HG02798 (cell line): ENCODE results near the gene RPL37A.
A peak's percentile ranks its signal among the peaks of the same experiment; 100 is the strongest.

ENCODE experiments used
- ATAC-seq: cut with Tn5 transposase; IDR thresholded peaks from one replicate; pipeline ENCODE4 v1.9.1; 2021; ENCODE audit warnings: mild to moderate bottlenecking; ENCODE audit not compliant: unreplicated experiment, poor library complexity

RPL37A gene

DNA sequence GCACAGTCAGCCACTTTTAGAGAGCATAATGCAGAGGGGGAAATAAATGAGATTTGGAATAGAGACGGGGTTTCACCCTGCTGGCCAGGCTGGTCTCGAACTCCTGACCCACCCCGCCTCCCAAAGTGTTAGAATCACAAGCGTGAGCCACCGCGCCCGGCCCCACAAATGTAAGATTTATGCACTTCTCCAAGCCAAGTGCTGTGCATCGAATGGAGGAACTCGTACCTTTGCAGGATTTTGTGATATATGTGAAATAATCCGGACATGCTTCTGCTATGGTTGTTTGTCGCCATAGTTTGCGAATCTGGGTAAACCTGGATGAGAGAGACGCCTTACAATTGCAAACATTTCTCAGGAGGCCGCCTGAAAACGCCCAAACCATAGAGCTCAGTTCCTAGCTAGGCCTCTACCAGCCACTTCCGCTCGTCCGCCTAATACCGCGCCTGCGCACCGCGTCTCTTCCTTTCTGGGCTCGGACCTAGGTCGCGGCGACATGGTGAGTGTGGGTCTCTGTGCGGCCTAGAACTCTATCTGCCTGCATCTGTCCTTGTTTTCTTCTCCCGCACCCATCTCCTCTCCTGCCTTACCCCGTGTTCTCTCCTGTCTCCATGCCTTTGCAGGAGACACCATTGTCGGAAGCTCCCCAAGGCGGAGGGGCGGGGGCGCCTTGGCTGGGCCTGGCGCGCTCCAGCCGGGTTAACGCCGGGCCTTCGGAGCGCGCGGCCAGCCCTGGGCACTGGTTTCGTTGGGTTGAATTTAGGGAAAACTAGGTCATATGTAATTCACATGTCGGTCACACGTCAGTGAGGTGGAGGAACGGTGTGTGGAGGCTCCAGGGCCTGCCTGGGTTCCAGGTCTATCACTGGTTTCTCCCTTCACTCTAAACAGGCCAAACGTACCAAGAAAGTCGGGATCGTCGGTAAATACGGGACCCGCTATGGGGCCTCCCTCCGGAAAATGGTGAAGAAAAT, at the start of gene RPL37A:
RPL37A (plus strand) TSS at position 466 of the 974 bp plus-strand sequence; CDS start at position 497, 31 bp downstream.
- peak; percentile 92 for ATAC-seq

GRCh38 chr2:216450346-216450745, 48.3 kb upstream of the RPL37A start:
- no peak for ATAC-seq

DNA sequence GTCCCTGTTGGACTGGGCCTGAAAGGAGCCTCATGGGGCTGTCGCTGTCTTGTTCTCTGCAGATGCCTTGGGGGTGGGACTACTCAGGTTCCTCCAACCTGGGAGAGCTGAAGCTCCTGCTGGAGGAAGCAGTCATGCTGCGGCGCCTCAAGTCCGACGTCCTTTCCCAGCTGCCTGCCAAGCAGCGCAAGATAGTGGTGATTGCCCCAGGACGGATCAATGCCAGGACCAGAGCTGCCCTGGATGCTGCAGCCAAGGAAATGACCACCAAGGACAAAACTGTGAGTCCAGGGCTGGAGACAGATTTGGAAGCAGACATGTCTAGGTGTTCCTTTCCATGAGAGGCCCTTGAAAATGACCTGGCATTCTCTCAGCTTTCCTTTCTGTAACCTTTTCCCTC, 47.9 kb upstream of the RPL37A start:
- no peak for ATAC-seq

DNA sequence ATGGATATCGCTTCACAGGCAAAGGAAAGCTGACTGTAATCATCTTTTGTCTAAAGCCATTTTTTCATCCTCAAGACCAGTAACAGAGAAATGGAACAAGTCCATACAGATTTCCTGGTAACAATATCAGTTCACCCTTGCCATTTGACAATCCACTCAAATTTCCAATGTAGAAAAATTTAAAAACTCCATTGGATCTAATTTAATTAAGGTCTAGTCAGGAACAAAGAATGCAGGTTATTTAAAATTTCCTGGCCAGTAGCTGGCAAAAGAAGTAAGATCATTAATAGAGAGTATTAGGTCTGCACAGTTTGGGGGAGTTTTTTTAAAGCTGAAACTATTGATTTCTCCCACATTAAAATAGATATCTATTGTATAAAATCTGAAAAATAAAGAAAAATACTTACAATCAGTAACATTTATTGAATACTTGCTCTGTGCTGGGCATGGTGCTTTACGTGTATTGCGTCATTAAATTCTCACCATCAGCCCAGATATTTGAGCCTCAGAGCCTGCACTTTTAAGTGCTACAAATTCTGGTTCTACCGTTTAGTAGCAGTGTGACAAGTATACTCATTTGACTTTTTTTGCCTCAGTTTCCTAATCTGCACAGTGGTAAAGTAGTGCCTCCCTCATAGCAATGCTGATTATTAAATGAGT, 44.6 kb upstream of the RPL37A start:
- no peak for ATAC-seq

GRCh38 chr2:216463148-216463547, 35.5 kb upstream of the RPL37A start:
- no peak for ATAC-seq

- ATAC-seq = no peak
These were observed 34.4 kb upstream of the RPL37A start for GRCh38 chr2:216464104-216464720.

- no peak for ATAC-seq
These were observed 33.0 kb upstream of the RPL37A start for GRCh38 chr2:216465579-216466195.

- ATAC-seq = no peak
These were observed 30.8 kb upstream of the RPL37A start for GRCh38 chr2:216467845-216468244.

- no peak for ATAC-seq
These were observed 29.0 kb upstream of the RPL37A start for GRCh38 chr2:216469661-216470060.

DNA sequence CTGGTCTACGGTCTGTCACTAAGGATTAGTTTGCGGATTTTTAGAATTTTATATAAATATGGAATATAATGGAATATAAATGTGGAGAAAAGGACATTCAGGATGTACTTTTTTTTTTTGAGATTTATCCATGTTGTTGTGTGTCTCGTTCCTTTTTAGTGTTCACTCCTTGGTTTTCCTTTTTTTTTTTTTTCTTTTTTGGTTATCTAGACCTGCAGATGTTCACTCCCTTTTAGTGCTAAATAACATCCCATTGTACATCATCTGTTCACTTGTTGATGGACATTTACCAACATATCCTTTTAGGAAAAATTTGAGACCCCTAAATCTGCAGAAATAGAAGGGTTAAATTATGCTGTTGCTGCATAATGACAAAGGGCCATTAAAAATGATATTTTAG, 25.5 kb upstream of the RPL37A start:
- no peak for ATAC-seq

GRCh38 chr2:216474925-216475670, 23.5 kb upstream of the RPL37A start:
- ATAC-seq = no peak

DNA sequence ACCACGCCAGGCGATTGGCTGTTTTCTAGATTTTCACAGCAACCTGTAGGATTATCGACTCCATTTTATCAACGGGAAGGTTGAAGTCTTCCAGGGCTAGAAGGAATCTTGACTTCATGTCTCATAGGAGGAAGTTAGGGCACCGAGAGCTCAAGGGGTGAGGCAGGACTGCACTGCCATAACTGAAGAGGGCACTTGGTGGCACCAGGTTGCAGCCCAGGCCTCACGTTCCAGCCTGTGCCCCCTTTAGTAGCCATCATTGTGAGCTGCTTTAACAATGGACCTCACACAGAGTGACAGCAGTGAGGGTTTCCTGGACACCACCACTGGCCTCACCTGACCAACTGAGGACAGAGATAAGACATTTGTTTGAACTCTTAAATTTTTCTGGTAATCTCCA, 22.9 kb upstream of the RPL37A start:
- ATAC-seq = no peak

DNA sequence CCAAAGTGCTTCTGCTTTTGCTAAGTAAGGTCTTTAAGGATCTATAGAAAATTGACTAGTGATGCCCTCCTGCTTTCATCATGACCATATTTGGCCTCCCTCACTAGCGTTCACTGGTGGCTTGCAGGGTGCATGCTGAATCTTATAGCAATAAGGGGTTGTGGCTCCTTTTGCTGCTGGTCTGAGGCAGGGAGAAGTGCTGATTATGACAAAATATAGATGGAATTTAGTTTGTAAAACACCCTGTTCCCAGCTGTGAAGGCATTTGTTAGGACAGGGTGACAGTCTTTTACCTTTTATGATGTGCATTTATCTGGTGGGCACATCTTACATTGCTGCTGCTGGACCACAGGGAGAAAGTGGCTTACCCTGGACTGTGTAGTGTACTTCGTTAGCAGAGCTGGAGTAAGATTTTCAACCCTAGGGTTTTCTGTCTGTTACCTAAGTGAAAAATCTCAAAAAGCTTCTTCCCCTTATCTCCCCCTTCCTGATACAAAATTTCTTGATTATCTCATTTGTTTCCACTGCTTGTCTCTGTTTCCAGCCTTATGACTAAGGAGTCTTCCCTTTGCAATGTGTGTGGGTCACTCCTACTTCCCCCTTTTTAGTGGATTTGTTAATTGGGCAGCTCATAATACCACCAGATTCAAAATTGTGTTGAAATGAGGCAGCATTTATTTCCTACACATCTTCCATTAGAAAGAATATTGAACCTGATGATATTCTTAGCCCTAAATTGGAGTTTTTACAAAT, 21.2 kb upstream of the RPL37A start:
- no peak for ATAC-seq

DNA sequence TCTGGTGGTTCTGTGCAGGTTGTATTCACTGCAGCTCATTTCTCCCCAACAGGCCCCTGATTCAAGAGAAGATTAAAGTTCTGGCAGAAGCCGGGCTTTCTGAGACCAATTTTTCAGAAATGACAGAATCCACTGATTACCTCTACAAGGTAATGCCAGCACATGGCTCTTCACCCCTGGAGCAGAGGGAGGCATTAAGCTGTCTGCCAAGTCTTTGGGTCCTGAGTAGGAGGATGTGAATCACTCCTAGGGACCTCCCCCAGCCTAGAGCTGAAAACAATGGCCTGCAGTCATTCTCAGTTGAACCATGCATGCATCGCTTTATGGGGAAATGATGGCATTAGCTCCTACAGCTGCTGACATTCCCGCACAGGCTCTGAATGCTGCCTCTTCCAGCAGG, 20.5 kb upstream of the RPL37A start:
- no peak for ATAC-seq

DNA sequence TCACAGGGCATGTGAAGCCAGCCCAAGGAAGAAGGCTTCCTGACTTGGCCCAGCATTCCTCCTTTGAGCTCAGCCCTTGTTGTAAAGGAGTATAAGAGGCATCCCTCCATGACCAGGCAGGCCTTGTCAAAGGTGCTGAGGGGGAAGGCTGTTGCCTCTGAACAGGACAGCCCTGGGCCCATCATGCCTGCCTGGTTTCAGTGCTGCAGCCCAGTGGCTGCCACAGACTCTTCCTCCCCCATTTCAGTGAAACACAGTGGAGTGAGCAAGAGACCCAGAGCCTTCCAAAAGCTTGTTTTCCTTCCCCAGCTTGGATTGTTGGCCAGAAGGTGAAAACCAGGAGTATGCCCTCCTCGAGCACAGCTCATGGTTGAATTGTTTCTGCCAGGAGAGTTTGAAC, 19.9 kb upstream of the RPL37A start:
- no peak for ATAC-seq

- no peak for ATAC-seq
These were observed 18.4 kb upstream of the RPL37A start for GRCh38 chr2:216480221-216480620.

DNA sequence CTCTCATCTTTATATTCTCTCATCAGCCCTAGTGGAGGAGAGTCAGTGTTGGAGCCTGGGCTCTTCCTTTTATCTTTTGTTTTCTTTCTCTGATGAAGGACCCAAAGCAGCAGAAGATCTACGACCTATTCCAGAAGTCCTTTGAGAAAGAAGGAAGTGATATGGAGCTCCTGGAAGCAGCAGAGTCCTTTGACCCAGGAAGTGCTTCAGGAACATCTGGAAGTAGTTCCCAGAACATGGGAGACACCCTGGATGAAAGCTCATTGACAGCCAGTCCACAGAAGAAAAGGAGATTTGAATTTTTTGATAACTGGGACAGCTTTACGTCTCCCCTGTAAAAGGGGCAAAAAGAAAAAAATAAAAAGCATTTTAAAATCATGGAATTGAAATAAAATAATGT, 16.0 kb upstream of the RPL37A start:
- no peak for ATAC-seq

GRCh38 chr2:216485237-216485636, 13.4 kb upstream of the RPL37A start:
- no peak for ATAC-seq

GRCh38 chr2:216485745-216486144, 12.9 kb upstream of the RPL37A start:
- no peak for ATAC-seq
